GM12878 (cell line): Measurements from ENCODE around the gene RPL22. TPM values are rescaled to one million over a fixed set of nuclear protein-coding genes. Genes with fewer than 3 reads are reported as not detected.

Experiments used
- ATAC-seq: fragments of 200-7000 bp; cut with Tn5 transposase; 3 replicates; pipeline ENCODE4 v1.9.1; 2020; ENCODE audit warnings: mild to moderate bottlenecking, moderate library complexity
- BruUV-seq: library from RNA; stranded (reverse); fragments of 400-500 nt; replicated peaks from 2 replicates; lab custom pipeline; 2021; lab: Mats Ljungman, UMichigan
- CTCF ChIA-PET: fragments of 300-600 bp; sonication (Branson Sonifier 250); formaldehyde crosslinking; extraction: SDS; loops from one replicate; lab custom pipeline; 2021; ENCODE audit warnings: inconsistent platforms; lab: Yijun Ruan, JAX
- POLR2A ChIA-PET: fragments of 350-600 bp; formaldehyde crosslinking; extraction: SDS; loops from one replicate; lab custom pipeline; 2021; ENCODE audit warnings: inconsistent platforms; lab: Charles Lee
- RAD21 ChIA-PET: fragments of 300-600 bp; sonication (Branson Sonifier 250); formaldehyde crosslinking; loops from one replicate; lab custom pipeline; 2023; ENCODE audit warnings: antibody characterized with exemption; ENCODE audit not compliant: unreplicated experiment; lab: Charles Lee
- SMC1A ChIA-PET: fragments of 300-600 bp; sonication (Branson Sonifier 250); formaldehyde crosslinking; loops from one replicate; lab custom pipeline; 2023; ENCODE audit not compliant: unreplicated experiment, uncharacterized antibody; lab: Charles Lee
- DNase-seq: peaks from one replicate; pipeline ENCODE4 v3.0.0-alpha.2; 2011; ENCODE audit warnings: low read depth, low spot score
- FAIRE-seq: peaks from 3 replicates; lab custom pipeline; 2011; peaks lifted over from hg19 to GRCh38; lab: Jason Lieb, UNC
- H2AFZ ChIP-seq: 2 replicates; pipeline ENCODE4 v1.6.0; 2011; ENCODE audit warnings: low read depth, low read length, control low read depth; ENCODE audit not compliant: control insufficient read depth
- H3K27ac ChIP-seq: 2 replicates; pipeline ENCODE4 v1.5.1; 2011; ENCODE audit warnings: control low read depth; ENCODE audit not compliant: control insufficient read depth, insufficient read depth
- H3K27me3 ChIP-seq, 2 experiments: replicated peaks in 1 of 2; 2 replicates each; pipeline versions ENCODE4 v1.6.0 to v1.6.1; 2011; ENCODE audit warnings: low read length in 1 of 2; ENCODE audit not compliant: control insufficient read depth in 2 of 2, insufficient read depth in 2 of 2
- H3K36me3 ChIP-seq, 2 experiments: 2 replicates each; pipeline ENCODE4 v1.5.1; 2011; ENCODE audit warnings: low read length in 1 of 2; ENCODE audit not compliant: control insufficient read depth in 2 of 2, insufficient read depth in 2 of 2
- H3K4me1 ChIP-seq: 2 replicates; pipeline ENCODE4 v1.6.1; 2011; ENCODE audit warnings: mild to moderate bottlenecking, low read length, moderate library complexity, mixed read lengths; ENCODE audit not compliant: control insufficient read depth, insufficient read depth
- H3K4me2 ChIP-seq: 2 replicates; pipeline ENCODE4 v1.6.0; 2011; ENCODE audit warnings: control low read depth; ENCODE audit not compliant: control insufficient read depth, insufficient read depth
- H3K4me3 ChIP-seq: fragments of 200-600 bp; sonication (generic); 2 replicates; pipeline ENCODE4 v1.5.1; 2016
- H3K79me2 ChIP-seq: 2 replicates; pipeline ENCODE4 v1.6.0; 2011; ENCODE audit warnings: low read length; ENCODE audit not compliant: control insufficient read depth, insufficient read depth
- H3K9ac ChIP-seq: 2 replicates; pipeline ENCODE4 v1.8.0; 2011; ENCODE audit warnings: low read length, control low read depth, mixed read lengths; ENCODE audit not compliant: control insufficient read depth, insufficient read depth
- H3K9me3 ChIP-seq: replicated peaks from 3 replicates; pipeline ENCODE4 v1.5.1; 2011; ENCODE audit warnings: mild to moderate bottlenecking, low read length; ENCODE audit not compliant: control insufficient read depth, insufficient read depth
- H4K20me1 ChIP-seq: 2 replicates; pipeline ENCODE4 v1.6.0; 2011; ENCODE audit not compliant: control insufficient read depth, insufficient read depth
- CREM ChIP-seq: IDR thresholded peaks from 2 replicates; pipeline ENCODE4 v1.6.1; 2014; ENCODE audit warnings: antibody characterized with exemption, low read depth
- CTCF ChIP-seq, 3 experiments: IDR thresholded peaks in 2 of 3; conservative IDR thresholded peaks in 1 of 3; 2 replicates each; pipeline ENCODE4 v1.5.1; 2011; ENCODE audit warnings: low read depth in 3 of 3, low read length in 3 of 3, mild to moderate bottlenecking in 3 of 3, control low read depth in 2 of 3, moderate library complexity in 2 of 3, inconsistent platforms in 1 of 3, mixed read lengths in 1 of 3; ENCODE audit not compliant: control insufficient read depth in 2 of 3, insufficient read depth in 1 of 3; ENCODE audit errors: extremely low read depth in 1 of 3
- JUND ChIP-seq: IDR thresholded peaks from 2 replicates; pipeline ENCODE4 v1.6.1; 2012; ENCODE audit warnings: low read depth, mild to moderate bottlenecking, low read length, improper control_type of control experiment, moderate library complexity
- REST ChIP-seq: IDR thresholded peaks from 2 replicates; pipeline ENCODE4 v1.6.1; 2012; ENCODE audit warnings: mild to moderate bottlenecking, low read depth, low read length
- ZBTB33 ChIP-seq: fragments of 450-650 bp; IDR thresholded peaks from 2 replicates; pipeline ENCODE4 v1.6.1; 2017; ENCODE audit warnings: mild to moderate bottlenecking
- ZZZ3 ChIP-seq: IDR thresholded peaks from 2 replicates; pipeline ENCODE4 v1.6.1; 2011; ENCODE audit warnings: low read depth; ENCODE audit not compliant: control insufficient read depth, insufficient read length
- WGBS: methylation state at CpG from one replicate; pipeline ENCODE4 v1.1.6; 2016; ENCODE audit warnings: low lambda C conversion rate; ENCODE audit not compliant: insufficient replicate concordance, insufficient coverage; ENCODE audit errors: missing lambda C conversion rate; 5-methylcytosine and 5-hydroxymethylcytosine counted together
- in situ Hi-C: fragments of 300-500 bp; cut with MboI; formaldehyde crosslinking; loops from 9 replicates; pipeline ENCODE4 v1.14.3; 2018; ENCODE audit warnings: mixed read lengths
- intact Hi-C: fragments of 100-400 bp; cut with micrococcal nuclease; formaldehyde crosslinking; loops from one replicate; pipeline ENCODE4 v1.14.2; 2022; ENCODE audit not compliant: unreplicated experiment
- polyA plus RNA-seq, 11 experiments: library from polyadenylated mRNA; depleted of rRNA in 4 of 11; unstranded in 6 of 11; stranded (reverse) in 5 of 11; fragments of >200 nt; fragmentation: Nextera tagmentation in 4 of 11; fragmentation: Illumina TruSeq in 1 of 11; extraction: Ambion mirVana in 4 of 11; extraction: Trizol in 1 of 11; gene quantifications; 1 replicate in 1 of 11; 2 replicates in 10 of 11; pipeline versions ENCODE4 v1.2.1 to v1.2.3, GENCODE V29; 2011 to 2016; ENCODE audit warnings: inconsistent platforms in 2 of 11, missing spikeins in 2 of 11, low read depth in 1 of 11
- total RNA-seq, 4 experiments: library from RNA; depleted of rRNA in 3 of 4; stranded (reverse); fragments of >200 nt in 3 of 4; fragmentation: Illumina TruSeq in 1 of 4; extraction: Trizol in 1 of 4; gene quantifications; 2 replicates each; pipeline versions ENCODE4 v1.2.1 to v1.2.3, GENCODE V29; 2013 to 2021

RPL22 gene
- total and polyA plus RNA-seq, 10 of the 15 experiments (the other 5 are each of a cell fraction or from before 2014, with no cell fraction given), result 191 to 560 (median 430) TPM

GRCh38 chr1:6162773-6163172 lies 36.6 kb downstream of the RPL22 start:
- Histone ChIP-seq H3K27ac (no peak overlapping the region), H3K4me3 (no peak overlapping the region), H3K4me1 (no peaks in the 10 kb centered on the region), H3K36me3 (no peaks in the 10 kb centered on the region), H4K20me1 (no peaks in the 10 kb centered on the region), H3K4me2 (no peak overlapping the region), H3K79me2 (no peaks in the 10 kb centered on the region), H2AFZ (no peak overlapping the region), H3K9me3 (no peaks in the 10 kb centered on the region), H3K9ac (no peak overlapping the region), H3K27me3 (no peaks in the 10 kb centered on the region; a peak in 2 of 4 replicates)
- ChIA-PET SMC1A (no interaction called here), POLR2A (no interaction called here), CTCF (no interaction called here), RAD21 (no interaction called here)
- ATAC-seq (peak; percentile 63), DNase-seq (no peak), FAIRE-seq (no peak)
- TF ChIP-seq CTCF (IDR thresholded peaks at IDR 0.05 in 2 of 3, conservative IDR thresholded peaks at IDR 0.05 in 1 of 3; ENCODE audit: control insufficient read depth in 2 of 3, extremely low read depth in 1 of 3, insufficient read depth in 1 of 3, low read depth in 3 of 3, low read length in 3 of 3), result peak in 1 of 3 experiments; percentile 15; a peak in 1 of 6 replicates
- no peak for TF ChIP-seq ZZZ3
- WGBS, result 32% methylated on average over 12 of the region's 13 CpGs
- no TSS peak for BruUV-seq
- intact Hi-C loops, result no loop called here
- in situ Hi-C loops, result no loop called here

- whole genome bisulfite sequencing, result 42% methylated on average over 7 of the region's 7 CpGs
- intact Hi-C loops, result no loop called here
- no peak for FAIRE-seq
- no peak for TF ChIP-seq REST
- no peak for TF ChIP-seq JUND
- TF ChIP-seq ZBTB33, result no peak
- no peak for TF ChIP-seq CREM
These were observed 37.1 kb downstream of the RPL22 start for GRCh38 chr1:6162341-6162740.

More at GRCh38 chr1:6162341-6162740, 37.1 kb downstream of the RPL22 start:
- ChIA-PET CTCF (no interaction called here), RAD21 (no interaction called here), SMC1A (no interaction called here), POLR2A (no interaction called here)
- no peaks in the 10 kb centered on the region for H3K4me1 ChIP-seq
- H3K27me3 ChIP-seq, result no peaks in the 10 kb centered on the region; a peak in 2 of 4 replicates
- no peaks in the 10 kb centered on the region for H3K36me3 ChIP-seq
- no TSS peak for BruUV-seq
- no peak for ATAC-seq
- H2AFZ ChIP-seq, result no peak overlapping the region
- no peaks in the 10 kb centered on the region for H4K20me1 ChIP-seq
- no peak overlapping the region for H3K4me2 ChIP-seq
- no peaks in the 10 kb centered on the region for H3K9me3 ChIP-seq
- no peak for DNase-seq
- no peak overlapping the region for H3K27ac ChIP-seq
- H3K79me2 ChIP-seq, result no peaks in the 10 kb centered on the region
- no peak overlapping the region for H3K4me3 ChIP-seq
- in situ Hi-C loops, result no loop called here
- H3K9ac ChIP-seq, result no peak overlapping the region
